ENCODE data around the gene LMBR1.
"Not testable (repeated sequence)": the region's sequence is repeated elsewhere in the genome, so short reads cannot be mapped to it uniquely, and the experiment has no call there.

LMBR1 gene

GRCh38 chr7:156906200-156906649, 13.2 kb upstream of the LMBR1 start:
- no peak for DNase-seq

GRCh38 chr7:156903232-156903909, 10.4 kb upstream of the LMBR1 start:
- no peak for DNase-seq

GRCh38 chr7:156900093-156900492, 7.1 kb upstream of the LMBR1 start:
- DNase-seq: not testable (repeated sequence)

- no peak for DNase-seq
These were observed 6.0 kb upstream of the LMBR1 start for GRCh38 chr7:156898938-156899337.

GRCh38 chr7:156897673-156898072, 4.7 kb upstream of the LMBR1 start:
- no peak for DNase-seq

GRCh38 chr7:156896388-156897022, 3.5 kb upstream of the LMBR1 start:
- DNase-seq: no peak

- DNase-seq: no peak
These were observed 2.2 kb upstream of the LMBR1 start for GRCh38 chr7:156895024-156895780.

- no peak for DNase-seq
These were observed 742 bp downstream of the LMBR1 start for GRCh38 chr7:156892081-156892800.

- no peak for DNase-seq
These were observed 3.2 kb downstream of the LMBR1 start for GRCh38 chr7:156889746-156890145.

- DNase-seq: no peak
These were observed 3.9 kb downstream of the LMBR1 start for GRCh38 chr7:156889089-156889488.

- DNase-seq: no peak
These were observed 6.8 kb downstream of the LMBR1 start for GRCh38 chr7:156886020-156886795.

GRCh38 chr7:156881679-156882078, 11.3 kb downstream of the LMBR1 start:
- DNase-seq: no peak

GRCh38 chr7:156875766-156876165, 17.2 kb downstream of the LMBR1 start:
- DNase-seq: no peak

GRCh38 chr7:156868363-156868762, 24.6 kb downstream of the LMBR1 start:
- DNase-seq: not testable (repeated sequence)

- DNase-seq: no peak
These were observed 27.5 kb downstream of the LMBR1 start for GRCh38 chr7:156865493-156865892.

- not testable (repeated sequence) for DNase-seq
These were observed 31.0 kb downstream of the LMBR1 start for GRCh38 chr7:156862022-156862421.

GRCh38 chr7:156861212-156861611, 31.8 kb downstream of the LMBR1 start:
- no peak for DNase-seq

- not testable (repeated sequence) for DNase-seq
These were observed 32.9 kb downstream of the LMBR1 start for GRCh38 chr7:156860099-156860498.

- DNase-seq: no peak
These were observed 34.5 kb downstream of the LMBR1 start for GRCh38 chr7:156858523-156858922.

- DNase-seq: no peak
These were observed 35.2 kb downstream of the LMBR1 start for GRCh38 chr7:156857757-156858156.

- no peak for DNase-seq
These were observed 38.3 kb downstream of the LMBR1 start for GRCh38 chr7:156854654-156855053.

GRCh38 chr7:156848979-156849378, 44.0 kb downstream of the LMBR1 start:
- no peak for DNase-seq

Data from NCI-H446 treated with DMSO at 0.1 percent for 48 hours (cell line).